Suppressor macrophage treated with lipopolysaccharide for 1 hour (primary cell): ENCODE measurements around the gene ADCY5.
"Not testable (repeated sequence)": the region's sequence is repeated elsewhere in the genome, so short reads cannot be mapped to it uniquely, and the experiment has no call there.

ENCODE experiments used
- DNase-seq, 3 donors: peaks; one replicate each; pipeline ENCODE4 v3.0.0-alpha.2; 2020 to 2022

ADCY5 gene

GRCh38 chr3:123448536-123449101 lies at the start of gene ADCY5:
TSS of gene ADCY5 (minus strand) at chr3:123449090. CDS start at chr3:123448545, 545 bp downstream.
- peak in 2 of 3 donors; percentile 32 to 49 for DNase-seq

- DNase-seq = peak in 1 of 3 donors; percentile 6
Measured at GRCh38 chr3:123493912-123494311, 45.0 kb upstream of the ADCY5 start.

- DNase-seq = no peak
Measured at GRCh38 chr3:123491966-123492587, 43.2 kb upstream of the ADCY5 start.

- DNase-seq = peak; percentile 62 to 76 (median 73)
Measured at GRCh38 chr3:123489400-123490004, 40.6 kb upstream of the ADCY5 start.

GRCh38 chr3:123488645-123489347 lies 39.9 kb upstream of the ADCY5 start:
- no peak for DNase-seq

GRCh38 chr3:123487063-123487462 lies 38.2 kb upstream of the ADCY5 start:
- not testable (repeated sequence) for DNase-seq

- DNase-seq = peak in 1 of 3 donors; percentile 5
Measured at GRCh38 chr3:123486460-123486859, 37.6 kb upstream of the ADCY5 start.

GRCh38 chr3:123485551-123485950 lies 36.7 kb upstream of the ADCY5 start:
- DNase-seq = no peak

- no peak for DNase-seq
Measured at GRCh38 chr3:123483146-123483545, 34.3 kb upstream of the ADCY5 start.

- no peak for DNase-seq
Measured at GRCh38 chr3:123481722-123482457, 33.0 kb upstream of the ADCY5 start.

- DNase-seq = no peak
Measured at GRCh38 chr3:123481071-123481470, 32.2 kb upstream of the ADCY5 start.

- peak in 1 of 3 donors; percentile 8 for DNase-seq
Measured at GRCh38 chr3:123480428-123480827, 31.5 kb upstream of the ADCY5 start.

- no peak for DNase-seq
Measured at GRCh38 chr3:123479891-123480290, 31.0 kb upstream of the ADCY5 start.

- DNase-seq = no peak
Measured at GRCh38 chr3:123478314-123478713, 29.4 kb upstream of the ADCY5 start.

- no peak for DNase-seq
Measured at GRCh38 chr3:123476967-123477750, 28.3 kb upstream of the ADCY5 start.

GRCh38 chr3:123475786-123476185 lies 26.9 kb upstream of the ADCY5 start:
- DNase-seq = peak in 1 of 3 donors; percentile 8

GRCh38 chr3:123471106-123471505 lies 22.2 kb upstream of the ADCY5 start:
- DNase-seq = no peak

GRCh38 chr3:123469323-123469995 lies 20.6 kb upstream of the ADCY5 start:
- no peak for DNase-seq

- DNase-seq = no peak
Measured at GRCh38 chr3:123467046-123467445, 18.2 kb upstream of the ADCY5 start.

GRCh38 chr3:123464211-123464610 lies 15.3 kb upstream of the ADCY5 start:
- no peak for DNase-seq

- no peak for DNase-seq
Measured at GRCh38 chr3:123459862-123460261, 11.0 kb upstream of the ADCY5 start.

GRCh38 chr3:123458255-123458654 lies 9.4 kb upstream of the ADCY5 start:
- DNase-seq = no peak
